ENCODE results near the gene NAPA. TPM values are rescaled to one million over a fixed set of nuclear protein-coding genes. Genes with fewer than 3 reads are reported as not detected.

The NAPA gene
- total and polyA plus RNA-seq, 8 donors, result 47.2 to 121 (median 60.4) TPM

DNA sequence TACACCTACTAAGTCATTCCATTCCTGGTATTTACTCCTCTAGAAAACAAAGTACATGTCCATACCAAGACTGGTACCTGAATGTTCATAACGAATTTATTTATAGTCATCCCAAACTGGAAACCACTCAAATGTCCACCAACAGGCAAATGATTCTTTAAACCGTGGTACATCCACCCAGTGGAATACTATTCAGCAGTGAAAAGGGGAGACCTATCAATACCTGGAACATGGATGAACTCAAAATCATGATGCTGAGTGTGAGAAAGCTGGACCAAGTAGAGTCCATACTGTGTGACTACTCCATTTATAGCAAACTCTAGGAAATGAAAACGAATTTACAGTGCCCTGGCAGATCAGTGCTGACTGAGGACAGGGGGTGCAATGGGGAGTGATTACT is 11.9 kb upstream of the NAPA start:
- no peaks in the 10 kb centered on the region for H3K27me3 ChIP-seq
- H3K9me3 ChIP-seq, result no peaks in the 10 kb centered on the region
- no peaks in the 10 kb centered on the region for H3K36me3 ChIP-seq
- WGBS, 2 donors, result 63 to 76% methylated on average over 3 of the region's 3 CpGs
- FAIRE-seq (no peak), ATAC-seq (no peak), DNase-seq (no peak)
- no peak overlapping the region for H3K4me3 ChIP-seq
- intact Hi-C loops (cut with DNase I), result loop anchor here in 1 of 3 donors (10.0 kb wide), 1 partner anchor 68 kb away; no protein-coding TSS in a partner anchor
- H3K27ac ChIP-seq, result no peak overlapping the region
- TF ChIP-seq, protein P1, sequence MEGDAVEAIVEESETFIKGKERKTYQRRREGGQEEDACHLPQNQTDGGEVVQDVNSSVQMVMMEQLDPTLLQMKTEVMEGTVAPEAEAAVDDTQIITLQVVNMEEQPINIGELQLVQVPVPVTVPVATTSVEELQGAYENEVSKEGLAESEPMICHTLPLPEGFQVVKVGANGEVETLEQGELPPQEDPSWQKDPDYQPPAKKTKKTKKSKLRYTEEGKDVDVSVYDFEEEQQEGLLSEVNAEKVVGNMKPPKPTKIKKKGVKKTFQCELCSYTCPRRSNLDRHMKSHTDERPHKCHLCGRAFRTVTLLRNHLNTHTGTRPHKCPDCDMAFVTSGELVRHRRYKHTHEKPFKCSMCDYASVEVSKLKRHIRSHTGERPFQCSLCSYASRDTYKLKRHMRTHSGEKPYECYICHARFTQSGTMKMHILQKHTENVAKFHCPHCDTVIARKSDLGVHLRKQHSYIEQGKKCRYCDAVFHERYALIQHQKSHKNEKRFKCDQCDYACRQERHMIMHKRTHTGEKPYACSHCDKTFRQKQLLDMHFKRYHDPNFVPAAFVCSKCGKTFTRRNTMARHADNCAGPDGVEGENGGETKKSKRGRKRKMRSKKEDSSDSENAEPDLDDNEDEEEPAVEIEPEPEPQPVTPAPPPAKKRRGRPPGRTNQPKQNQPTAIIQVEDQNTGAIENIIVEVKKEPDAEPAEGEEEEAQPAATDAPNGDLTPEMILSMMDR (IDR thresholded peaks at IDR 0.05), result no peak
- H3K4me1 ChIP-seq, result no peaks in the 10 kb centered on the region

DNA sequence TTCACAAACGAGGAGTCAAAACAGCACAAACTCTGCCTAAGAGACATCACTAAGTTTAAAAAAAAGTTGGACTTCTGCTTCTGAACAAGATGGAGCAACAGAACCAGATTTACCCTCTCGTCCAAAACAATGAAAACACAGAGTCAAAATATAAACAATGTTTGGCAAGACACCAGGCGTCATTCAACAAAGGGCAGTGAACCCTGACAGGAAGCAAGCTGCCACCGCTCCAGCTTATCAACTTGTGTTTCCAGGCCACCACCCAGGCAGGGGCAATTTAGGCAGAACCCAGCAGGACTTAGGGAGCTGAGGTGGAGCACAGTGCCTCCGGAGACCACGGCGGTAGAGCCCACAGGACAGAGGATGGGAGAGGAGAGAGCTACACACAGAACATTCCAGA is 8.6 kb upstream of the NAPA start:
- FAIRE-seq, result no peak

DNA sequence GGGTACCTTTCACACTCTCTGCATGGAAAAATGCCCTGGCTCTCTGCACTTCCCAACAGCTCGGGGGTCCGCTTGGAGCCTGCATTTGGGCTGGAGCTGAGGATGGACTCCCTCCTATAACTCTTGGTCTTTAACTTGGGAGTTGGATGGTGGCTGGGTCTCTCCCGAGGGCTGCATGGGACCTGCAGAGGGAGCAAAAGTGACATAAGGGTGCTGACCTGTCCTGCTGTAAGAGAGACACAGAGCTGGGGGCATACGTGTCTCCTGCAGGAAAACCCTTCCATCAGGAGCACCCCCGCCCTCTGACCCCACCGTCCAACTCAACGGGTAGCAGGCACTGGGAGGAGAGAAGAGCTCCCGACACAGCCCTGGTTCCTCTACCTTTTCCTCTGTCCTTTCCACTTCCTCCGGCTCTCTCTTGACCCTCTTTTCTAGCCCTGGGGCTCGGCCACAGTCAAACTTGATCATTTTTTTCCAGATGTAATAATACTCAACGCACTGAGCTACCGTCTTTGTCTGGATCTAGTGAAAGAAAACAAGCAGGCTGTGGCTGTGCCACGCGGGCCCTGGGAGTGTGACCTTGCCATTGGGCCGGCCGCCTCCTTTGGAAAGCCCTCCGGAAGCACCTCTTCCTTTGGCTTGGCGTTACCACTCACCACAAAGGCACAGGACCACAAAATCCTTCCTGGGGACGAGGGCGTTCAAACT is 6.8 kb upstream of the NAPA start:
- Histone ChIP-seq H3K27ac (no peak overlapping the region), H3K27me3 (no peaks in the 10 kb centered on the region), H3K4me1 (no peaks in the 10 kb centered on the region), H3K36me3 (no peaks in the 10 kb centered on the region), H3K9me3 (no peaks in the 10 kb centered on the region), H3K4me3 (no peak overlapping the region)
- 53 to 62% methylated on average over 20 of the region's 20 CpGs for WGBS, 2 donors
- DNase-seq (no peak), ATAC-seq (no peak), FAIRE-seq (no peak)
- TF ChIP-seq, protein P1 (IDR thresholded peaks at IDR 0.05), result no peak
- intact Hi-C loops (cut with DNase I), result loop anchor here in 2 of 3 donors (5.0 to 10.0 kb wide), 2 partner anchors 73 to 176 kb away; no protein-coding TSS in a partner anchor

More for the DNA sequence above, 8.6 kb upstream of the NAPA start:
- no peaks in the 10 kb centered on the region for H3K4me1 ChIP-seq
- intact Hi-C loops (cut with DNase I), result loop anchor here in 2 of 3 donors (5.0 to 10.0 kb wide), 2 partner anchors 71 to 174 kb away; no protein-coding TSS in a partner anchor
- ATAC-seq (no peak), DNase-seq (no peak)
- H3K27ac ChIP-seq, result no peak overlapping the region
- no peaks in the 10 kb centered on the region for H3K9me3 ChIP-seq
- TF ChIP-seq, protein P1 (IDR thresholded peaks at IDR 0.05), result no peak
- no peak overlapping the region for H3K4me3 ChIP-seq
- no peaks in the 10 kb centered on the region for H3K27me3 ChIP-seq
- H3K36me3 ChIP-seq, result no peaks in the 10 kb centered on the region
- WGBS, 2 donors, result 34 to 40% methylated on average over 7 of the region's 7 CpGs

DNA sequence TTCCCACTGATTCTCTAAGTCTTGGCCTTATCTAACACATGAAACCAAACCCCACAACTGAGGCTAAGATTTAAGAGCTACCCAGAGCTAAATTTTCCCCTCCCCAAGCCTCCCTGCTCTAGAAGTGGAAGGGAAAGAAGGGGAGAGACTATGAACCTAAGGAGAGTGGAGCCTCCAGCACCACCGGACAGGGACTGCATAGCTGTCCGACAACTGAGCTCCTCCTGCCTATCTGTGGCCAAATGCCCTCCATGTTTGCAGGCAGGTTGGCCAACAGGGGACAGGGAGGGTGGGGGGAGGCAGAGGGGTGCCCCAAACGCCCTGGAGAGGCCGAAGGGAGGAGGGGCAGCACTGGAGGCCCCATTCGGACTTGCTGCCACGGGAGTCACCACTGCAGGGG is 6.0 kb upstream of the NAPA start:
- TF ChIP-seq, protein P1 (IDR thresholded peaks at IDR 0.05), result no peak
- no peak for DNase-seq
- ATAC-seq, result no peak
- WGBS, 2 donors, result 55 to 69% methylated on average over 4 to 6 of the region's 6 CpGs
- Histone ChIP-seq H3K4me3 (no peak overlapping the region), H3K9me3 (no peaks in the 10 kb centered on the region), H3K27ac (no peak overlapping the region), H3K36me3 (no peaks in the 10 kb centered on the region), H3K4me1 (no peaks in the 10 kb centered on the region), H3K27me3 (no peaks in the 10 kb centered on the region)
- FAIRE-seq, result no peak
- intact Hi-C loops (cut with DNase I), result loop anchor here in 2 of 3 donors (5.0 to 10.0 kb wide), 2 partner anchors 74 to 176 kb away; no protein-coding TSS in a partner anchor

DNA sequence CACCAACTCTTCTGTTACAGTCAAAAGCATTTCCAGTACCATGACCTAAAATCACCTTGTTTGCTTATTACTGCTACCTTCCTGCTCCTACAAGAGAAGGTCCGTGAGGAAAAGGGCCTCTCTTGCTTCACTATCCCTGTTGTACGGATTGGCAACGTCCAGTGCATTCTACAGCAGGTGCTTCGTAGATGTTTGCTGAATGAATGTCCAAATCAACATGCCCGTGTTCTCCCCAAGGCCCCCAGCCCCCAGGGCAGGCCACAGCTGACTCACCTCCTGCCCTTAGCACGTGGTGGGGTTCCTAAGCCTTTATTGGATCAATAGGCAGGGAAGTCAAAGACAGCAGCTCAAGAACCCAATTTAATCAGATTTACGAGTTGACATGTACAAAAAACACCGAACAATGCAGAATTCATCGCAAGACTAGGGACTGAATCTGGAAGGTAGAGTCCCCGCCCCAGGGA is 5.5 kb upstream of the NAPA start:
- WGBS, 2 donors, result 65 to 74% methylated on average over 10 of the region's 10 CpGs
- DNase-seq (no peak), FAIRE-seq (no peak), ATAC-seq (no peak)
- intact Hi-C loops (cut with DNase I), result loop anchor here in 2 of 3 donors (5.0 to 10.0 kb wide), 2 partner anchors 74 to 177 kb away; no protein-coding TSS in a partner anchor
- Histone ChIP-seq H3K36me3 (no peaks in the 10 kb centered on the region), H3K9me3 (no peaks in the 10 kb centered on the region), H3K27ac (no peak overlapping the region), H3K4me3 (no peak overlapping the region), H3K4me1 (no peaks in the 10 kb centered on the region), H3K27me3 (no peaks in the 10 kb centered on the region)
- TF ChIP-seq, protein P1 (IDR thresholded peaks at IDR 0.05), result no peak

All from pancreas (tissue), 10 donors.